ENCODE data around the gene WDFY2. TPM values are rescaled to one million over a fixed set of nuclear protein-coding genes. Genes with fewer than 3 reads are reported as not detected.
A peak's percentile ranks its signal among the peaks of the same experiment; 100 is the strongest.

The WDFY2 gene, protein sequence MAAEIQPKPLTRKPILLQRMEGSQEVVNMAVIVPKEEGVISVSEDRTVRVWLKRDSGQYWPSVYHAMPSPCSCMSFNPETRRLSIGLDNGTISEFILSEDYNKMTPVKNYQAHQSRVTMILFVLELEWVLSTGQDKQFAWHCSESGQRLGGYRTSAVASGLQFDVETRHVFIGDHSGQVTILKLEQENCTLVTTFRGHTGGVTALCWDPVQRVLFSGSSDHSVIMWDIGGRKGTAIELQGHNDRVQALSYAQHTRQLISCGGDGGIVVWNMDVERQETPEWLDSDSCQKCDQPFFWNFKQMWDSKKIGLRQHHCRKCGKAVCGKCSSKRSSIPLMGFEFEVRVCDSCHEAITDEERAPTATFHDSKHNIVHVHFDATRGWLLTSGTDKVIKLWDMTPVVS
- total RNA-seq = 10 to 100 TPM in 2 of 4 donors, 1 to 10 TPM in 2; 6.0 to 11.3 (median 9.7) TPM

DNA sequence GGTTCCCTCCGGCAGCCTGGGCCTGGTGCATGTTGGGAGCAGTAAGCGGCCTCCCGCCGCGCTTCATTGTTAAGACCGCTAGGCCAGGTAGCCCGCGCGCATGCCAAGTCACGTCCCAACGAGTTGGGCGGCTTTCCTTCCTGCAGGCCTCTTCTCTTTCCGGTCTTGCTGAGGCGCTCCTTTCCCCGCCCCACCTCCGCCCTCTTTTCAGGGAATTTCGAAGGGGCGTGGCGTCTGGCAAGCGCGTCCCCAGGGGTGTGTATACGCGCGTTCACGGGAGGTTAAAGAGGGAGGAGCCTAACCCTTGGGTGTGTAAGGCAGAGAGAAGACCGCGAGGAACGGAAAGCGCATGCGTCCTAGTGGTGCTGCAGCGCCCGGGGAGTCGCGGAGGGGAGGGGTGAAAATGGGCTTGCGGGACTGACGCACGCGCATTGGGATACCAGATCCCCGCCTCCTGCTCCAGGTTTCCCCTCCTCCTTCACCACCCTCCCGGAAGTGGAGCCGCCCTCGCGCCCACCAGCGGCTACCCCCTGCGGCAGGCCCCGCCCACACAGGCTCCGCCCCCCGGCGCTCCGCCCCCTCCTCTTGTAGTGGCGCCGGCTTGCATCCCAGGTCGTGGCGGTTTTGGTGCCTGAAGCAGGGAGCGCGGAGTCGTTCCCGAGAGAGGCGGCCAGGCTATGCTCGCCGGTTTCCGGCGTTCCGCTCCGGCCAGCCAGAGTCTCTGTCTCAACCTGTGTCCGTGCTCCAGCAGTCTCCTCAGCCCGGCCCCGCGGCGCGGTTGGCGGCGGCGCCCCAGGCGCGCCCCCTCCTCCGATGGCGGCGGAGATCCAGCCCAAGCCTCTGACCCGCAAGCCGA, at the start of gene WDFY2:
TSS of gene WDFY2 (plus strand) at position 588 of the 856 bp plus-strand sequence. CDS start at position 814, 226 bp downstream.
- H3K4me3 ChIP-seq = peak within 1 kb of the TSS; percentile 78 to 97 (median 86)
- peak; percentile 100 for DNase-seq
- peaks cover 0 to 9% (median 4%) of the 10 kb centered on the region in 4 donors for H3K4me1 ChIP-seq
- no peaks in the 10 kb centered on the region for H3K36me3 ChIP-seq
- no peaks in the 10 kb centered on the region for H3K9me3 ChIP-seq
- no peaks in the 10 kb centered on the region for H3K27me3 ChIP-seq
- H3K27ac ChIP-seq = peak within 1 kb of the TSS; percentile 82 to 93 (median 90)
- peak; percentile 37 to 72 for TF ChIP-seq POLR2A (IDR thresholded peaks at IDR 0.05)
- TF ChIP-seq, protein P1, sequence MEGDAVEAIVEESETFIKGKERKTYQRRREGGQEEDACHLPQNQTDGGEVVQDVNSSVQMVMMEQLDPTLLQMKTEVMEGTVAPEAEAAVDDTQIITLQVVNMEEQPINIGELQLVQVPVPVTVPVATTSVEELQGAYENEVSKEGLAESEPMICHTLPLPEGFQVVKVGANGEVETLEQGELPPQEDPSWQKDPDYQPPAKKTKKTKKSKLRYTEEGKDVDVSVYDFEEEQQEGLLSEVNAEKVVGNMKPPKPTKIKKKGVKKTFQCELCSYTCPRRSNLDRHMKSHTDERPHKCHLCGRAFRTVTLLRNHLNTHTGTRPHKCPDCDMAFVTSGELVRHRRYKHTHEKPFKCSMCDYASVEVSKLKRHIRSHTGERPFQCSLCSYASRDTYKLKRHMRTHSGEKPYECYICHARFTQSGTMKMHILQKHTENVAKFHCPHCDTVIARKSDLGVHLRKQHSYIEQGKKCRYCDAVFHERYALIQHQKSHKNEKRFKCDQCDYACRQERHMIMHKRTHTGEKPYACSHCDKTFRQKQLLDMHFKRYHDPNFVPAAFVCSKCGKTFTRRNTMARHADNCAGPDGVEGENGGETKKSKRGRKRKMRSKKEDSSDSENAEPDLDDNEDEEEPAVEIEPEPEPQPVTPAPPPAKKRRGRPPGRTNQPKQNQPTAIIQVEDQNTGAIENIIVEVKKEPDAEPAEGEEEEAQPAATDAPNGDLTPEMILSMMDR (IDR thresholded peaks at IDR 0.05) = peak in 3 of 6 experiments; percentile 4 to 21 (median 12)

DNA sequence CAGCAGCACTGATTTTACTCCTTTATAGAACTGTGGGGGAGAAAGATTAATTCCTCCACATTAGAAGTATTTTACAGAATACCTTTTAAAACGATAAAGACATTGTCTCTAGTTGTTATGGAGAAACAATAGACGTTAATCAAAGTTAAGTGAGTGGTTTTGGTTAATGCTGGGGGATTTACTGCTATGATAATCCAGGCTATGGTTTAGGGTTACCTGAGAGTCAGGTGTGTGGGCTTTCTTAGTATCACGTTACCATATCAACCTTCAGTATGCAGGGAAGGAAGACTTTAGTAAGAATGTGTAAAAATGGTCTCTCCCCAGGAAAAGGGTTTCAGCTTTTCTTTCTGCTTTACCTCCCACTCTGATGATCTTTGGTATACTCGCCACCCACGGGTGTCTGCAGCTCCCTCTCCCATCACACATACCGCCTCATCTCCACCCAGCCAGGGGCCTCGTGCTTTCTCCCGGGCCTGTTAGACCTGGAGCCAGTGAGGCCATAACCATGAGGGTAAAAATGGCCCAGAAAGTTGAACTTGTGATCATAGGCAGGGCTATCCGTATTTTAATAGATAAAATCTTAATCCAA, 45.6 kb upstream of the WDFY2 start:
- Histone ChIP-seq H3K27me3 (no peaks in the 10 kb centered on the region), H3K36me3 (no peaks in the 10 kb centered on the region), H3K27ac (no peak overlapping the region), H3K4me3 (no peak overlapping the region), H3K4me1 (peaks cover 0 to 11% (median 0%) of the 10 kb centered on the region in 4 donors), H3K9me3 (no peaks in the 10 kb centered on the region)
- no peak for TF ChIP-seq POLR2A (IDR thresholded peaks at IDR 0.05)
- TF ChIP-seq, protein P1 (IDR thresholded peaks at IDR 0.05) = no peak
- no peak for DNase-seq

DNA sequence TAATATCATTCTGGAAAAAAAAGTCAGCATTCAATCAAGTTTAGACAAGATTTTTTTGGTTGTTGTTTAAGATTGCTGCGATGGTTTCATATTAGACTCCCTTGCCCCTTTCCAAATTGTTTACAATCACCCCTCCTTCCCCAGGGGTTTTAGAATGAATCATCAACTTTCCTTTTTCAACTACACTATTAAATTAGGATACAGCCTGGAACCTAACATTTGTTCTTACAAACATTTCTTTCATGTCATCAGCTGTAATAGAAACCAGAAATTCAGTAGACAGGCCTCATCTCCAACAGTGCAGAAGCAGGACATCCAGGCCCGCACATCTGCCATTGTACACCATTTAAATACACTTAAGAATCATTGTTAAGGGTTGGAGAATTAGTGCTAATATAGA, 44.4 kb upstream of the WDFY2 start:
- Histone ChIP-seq H3K27me3 (no peaks in the 10 kb centered on the region), H3K9me3 (no peaks in the 10 kb centered on the region), H3K36me3 (no peaks in the 10 kb centered on the region), H3K4me3 (no peak overlapping the region), H3K27ac (no peak overlapping the region), H3K4me1 (no peaks in the 10 kb centered on the region)
- TF ChIP-seq, protein P1 (IDR thresholded peaks at IDR 0.05) = no peak
- TF ChIP-seq POLR2A (IDR thresholded peaks at IDR 0.05) = no peak
- no peak for DNase-seq

DNA sequence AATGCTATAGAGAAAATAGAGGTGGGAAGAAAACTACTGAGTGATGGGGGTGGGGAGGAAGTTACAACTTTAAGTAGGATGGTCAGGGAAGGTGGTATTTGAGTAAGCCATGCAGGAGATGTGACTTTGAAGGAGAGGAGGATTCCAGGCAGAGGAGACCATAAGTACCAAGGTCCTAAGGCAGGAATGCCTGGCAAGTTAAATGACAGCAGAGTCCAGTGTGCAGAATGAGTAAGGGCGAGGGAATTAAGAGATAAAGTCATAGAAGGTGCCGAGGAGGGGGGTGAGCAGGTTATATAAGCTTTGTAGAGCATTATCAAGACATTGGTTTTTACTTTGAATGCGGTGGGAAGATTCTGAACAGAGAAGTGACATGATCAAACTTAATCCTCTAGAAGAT, 43.2 kb upstream of the WDFY2 start:
- DNase-seq = no peak
- Histone ChIP-seq H3K9me3 (no peaks in the 10 kb centered on the region), H3K4me1 (no peaks in the 10 kb centered on the region), H3K27ac (no peak overlapping the region), H3K27me3 (no peaks in the 10 kb centered on the region), H3K4me3 (no peak overlapping the region), H3K36me3 (no peaks in the 10 kb centered on the region)
- TF ChIP-seq, protein P1 (IDR thresholded peaks at IDR 0.05) = no peak
- TF ChIP-seq POLR2A (IDR thresholded peaks at IDR 0.05) = no peak

DNA sequence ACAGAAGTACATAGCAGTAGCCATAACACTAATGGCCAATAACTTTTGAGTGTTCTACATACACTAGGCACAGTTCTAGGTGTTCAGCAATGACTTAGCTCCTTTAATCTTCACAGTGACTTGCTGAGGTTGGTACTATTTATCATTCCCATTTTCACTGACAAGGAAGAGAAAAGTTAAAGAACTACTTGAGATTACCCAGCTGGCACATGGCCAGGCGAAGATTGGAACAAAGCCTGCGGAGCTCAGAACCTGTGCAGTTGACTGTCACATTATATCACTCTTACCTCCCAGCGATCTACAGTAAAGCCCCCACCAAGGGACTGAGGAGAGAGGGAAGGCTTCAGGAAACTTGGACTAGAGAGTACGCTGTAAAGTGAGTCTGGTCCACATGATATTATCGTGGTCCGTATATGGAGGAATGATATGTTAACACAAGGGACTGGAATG, 42.4 kb upstream of the WDFY2 start:
- H3K27me3 ChIP-seq = no peaks in the 10 kb centered on the region
- H3K4me1 ChIP-seq = no peaks in the 10 kb centered on the region
- DNase-seq = no peak
- no peaks in the 10 kb centered on the region for H3K9me3 ChIP-seq
- no peaks in the 10 kb centered on the region for H3K36me3 ChIP-seq
- no peak for TF ChIP-seq POLR2A (IDR thresholded peaks at IDR 0.05)
- H3K27ac ChIP-seq = no peak overlapping the region
- no peak overlapping the region for H3K4me3 ChIP-seq
